GM10248 (cell line): Measurements from ENCODE around the gene SLC5A2.
A peak's percentile ranks its signal among the peaks of the same experiment; 100 is the strongest.
"Not testable (repeated sequence)": the region's sequence is repeated elsewhere in the genome, so short reads cannot be mapped to it uniquely, and the experiment has no call there.

Source experiments
- CTCF ChIA-PET: fragments of 300-600 bp; sonication (Branson Sonifier 250); formaldehyde crosslinking; extraction: SDS; loops from one replicate; lab custom pipeline; 2021; ENCODE audit warnings: antibody characterized with exemption; lab: Yijun Ruan, JAX
- POLR2A ChIA-PET: fragments of 350-650 bp; sonication (Branson Sonifier 250); formaldehyde crosslinking; extraction: SDS; loops from one replicate; lab custom pipeline; 2020; ENCODE audit warnings: antibody characterized with exemption; lab: Yijun Ruan, JAX
- DNase-seq: peaks from one replicate; pipeline ENCODE4 v3.0.0; 2012; ENCODE audit errors: extremely low spot score
- TF ChIP-seq, protein P1 (sequence below): IDR thresholded peaks from 2 replicates; pipeline ENCODE4 v1.5.1; 2012; ENCODE audit warnings: mild to moderate bottlenecking, low read depth; ENCODE audit errors: extremely low read depth, missing control alignments, control extremely low read depth

Gene SLC5A2

GRCh38 chr16:31501966-31502348 lies 19.0 kb downstream of the SLC5A2 start:
- no peak for DNase-seq
- POLR2A ChIA-PET = no interaction called here
- TF ChIP-seq, protein P1, sequence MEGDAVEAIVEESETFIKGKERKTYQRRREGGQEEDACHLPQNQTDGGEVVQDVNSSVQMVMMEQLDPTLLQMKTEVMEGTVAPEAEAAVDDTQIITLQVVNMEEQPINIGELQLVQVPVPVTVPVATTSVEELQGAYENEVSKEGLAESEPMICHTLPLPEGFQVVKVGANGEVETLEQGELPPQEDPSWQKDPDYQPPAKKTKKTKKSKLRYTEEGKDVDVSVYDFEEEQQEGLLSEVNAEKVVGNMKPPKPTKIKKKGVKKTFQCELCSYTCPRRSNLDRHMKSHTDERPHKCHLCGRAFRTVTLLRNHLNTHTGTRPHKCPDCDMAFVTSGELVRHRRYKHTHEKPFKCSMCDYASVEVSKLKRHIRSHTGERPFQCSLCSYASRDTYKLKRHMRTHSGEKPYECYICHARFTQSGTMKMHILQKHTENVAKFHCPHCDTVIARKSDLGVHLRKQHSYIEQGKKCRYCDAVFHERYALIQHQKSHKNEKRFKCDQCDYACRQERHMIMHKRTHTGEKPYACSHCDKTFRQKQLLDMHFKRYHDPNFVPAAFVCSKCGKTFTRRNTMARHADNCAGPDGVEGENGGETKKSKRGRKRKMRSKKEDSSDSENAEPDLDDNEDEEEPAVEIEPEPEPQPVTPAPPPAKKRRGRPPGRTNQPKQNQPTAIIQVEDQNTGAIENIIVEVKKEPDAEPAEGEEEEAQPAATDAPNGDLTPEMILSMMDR = no peak
- CTCF ChIA-PET = interaction anchor here (1.2 to 1.6 kb wide), 2 partner anchors 20 to 22 kb away, joined by 3 read pairs; no protein-coding TSS in a partner anchor

DNA sequence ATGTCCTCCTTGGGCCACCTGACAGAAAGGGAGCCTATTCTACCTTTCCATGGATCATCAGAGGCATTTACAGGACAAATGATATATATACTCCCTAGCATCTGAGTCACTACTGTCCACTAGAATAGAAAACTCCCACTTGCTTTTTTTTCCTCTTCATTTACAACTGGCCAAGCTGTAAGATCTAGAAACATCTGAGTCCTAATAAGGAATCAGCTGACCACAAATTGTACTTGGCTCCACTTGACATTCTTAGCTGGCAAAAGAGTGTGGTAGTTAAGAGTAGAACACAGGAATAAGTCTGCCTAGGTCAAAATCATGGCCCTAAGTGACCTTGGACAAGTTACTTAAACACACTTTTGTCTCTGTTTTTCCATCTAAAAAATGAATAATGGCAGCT lies 20.1 kb downstream of the SLC5A2 start:
- CTCF ChIA-PET = interaction anchor here (0.8 to 1.6 kb wide), 5 partner anchors 18 to 362 kb away, joined by 3 to 4 read pairs (median 3); no protein-coding TSS in a partner anchor
- no peak for DNase-seq
- TF ChIP-seq, protein P1 = no peak
- POLR2A ChIA-PET = no interaction called here

- DNase-seq, POLR2A ChIA-PET: not testable (repeated sequence)
- CTCF ChIA-PET = interaction anchor here (0.7 to 1.6 kb wide), 5 partner anchors 18 to 361 kb away, joined by 3 to 4 read pairs (median 3); partner anchors contain the start of gene ARMC5
These were observed 20.6 kb downstream of the SLC5A2 start for GRCh38 chr16:31503555-31503954.

GRCh38 chr16:31504159-31504558 lies 21.2 kb downstream of the SLC5A2 start:
- TF ChIP-seq, protein P1 = no peak
- POLR2A ChIA-PET = no interaction called here
- DNase-seq = no peak
- CTCF ChIA-PET = interaction anchor here (1.4 kb wide), 1 partner anchor 44 kb away, joined by 4 read pairs; no protein-coding TSS in a partner anchor

DNA sequence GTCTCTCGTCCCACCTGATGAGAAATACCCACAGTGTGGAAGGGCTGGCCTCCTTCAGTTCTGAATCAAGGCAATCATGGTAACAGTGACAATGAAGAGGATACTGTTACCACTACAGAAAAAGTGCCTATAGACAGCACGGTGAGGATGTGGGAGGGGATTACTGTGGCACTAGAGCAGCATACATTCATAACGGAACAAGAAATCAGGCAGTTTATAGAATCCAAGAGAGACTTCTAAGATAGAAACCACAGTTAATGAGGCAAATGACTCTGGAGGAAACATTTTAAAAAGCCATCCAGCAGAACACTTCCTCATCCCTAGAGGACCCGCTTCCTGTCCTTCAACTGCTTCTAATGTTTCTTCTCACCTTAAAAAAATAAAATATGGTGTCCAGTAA lies 22.6 kb downstream of the SLC5A2 start:
- CTCF ChIA-PET = no interaction called here
- TF ChIP-seq, protein P1 = no peak
- POLR2A ChIA-PET = no interaction called here
- DNase-seq = no peak

GRCh38 chr16:31507617-31507928 lies 24.6 kb downstream of the SLC5A2 start:
- no peak for DNase-seq
- CTCF ChIA-PET = interaction anchor here (1.0 to 2.4 kb wide), 3 partner anchors 8 to 66 kb away, joined by 4 to 11 read pairs (median 4); no protein-coding TSS in a partner anchor
- TF ChIP-seq, protein P1 = no peak
- POLR2A ChIA-PET = interaction anchor here (1.0 to 1.3 kb wide), 3 partner anchors 12 to 205 kb away, joined by 3 to 5 read pairs (median 5); a partner anchor contains a TSS

GRCh38 chr16:31507929-31508705 lies 25.2 kb downstream of the SLC5A2 start, which contains the start of gene RUSF1:
Gene RUSF1 (minus strand): TSS chr16:31508391. CDS start chr16:31508373, 18 bp downstream.
- TF ChIP-seq, protein P1 = no peak
- CTCF ChIA-PET = interaction anchor here (1.0 to 2.4 kb wide), 3 partner anchors 9 to 67 kb away, joined by 4 to 11 read pairs (median 4); no protein-coding TSS in a partner anchor
- DNase-seq = peak; percentile 92
- POLR2A ChIA-PET = interaction anchor here (1.0 to 1.3 kb wide), 3 partner anchors 13 to 205 kb away, joined by 3 to 5 read pairs (median 5); a partner anchor contains a TSS
